Mucosa of stomach (tissue), 1 donor: ENCODE data around the gene MYO1F.

Source experiments
- H3K27me3 ChIP-seq: one replicate; pipeline ENCODE4 v1.7.0; 2013; ENCODE audit warnings: mild to moderate bottlenecking, low read length; ENCODE audit not compliant: control insufficient read depth, insufficient read depth
- H3K36me3 ChIP-seq: one replicate; pipeline ENCODE4 v1.7.0; 2013; ENCODE audit warnings: low read length; ENCODE audit not compliant: control insufficient read depth, insufficient read depth
- H3K4me1 ChIP-seq: one replicate; pipeline ENCODE4 v1.7.0; 2013; ENCODE audit warnings: mild to moderate bottlenecking, low read length; ENCODE audit not compliant: control insufficient read depth, insufficient read depth
- H3K4me3 ChIP-seq: one replicate; pipeline ENCODE4 v1.7.0; 2013; ENCODE audit warnings: low read length
- H3K9ac ChIP-seq: one replicate; pipeline ENCODE4 v1.7.0; 2013; ENCODE audit warnings: mild to moderate bottlenecking, low read length, moderate library complexity
- H3K9me3 ChIP-seq: one replicate; pipeline ENCODE4 v1.7.0; 2013; ENCODE audit warnings: mild to moderate bottlenecking, low read length, moderate library complexity; ENCODE audit not compliant: control insufficient read depth
- donor health status: Pancreatic carcinoma.

Gene MYO1F

DNA sequence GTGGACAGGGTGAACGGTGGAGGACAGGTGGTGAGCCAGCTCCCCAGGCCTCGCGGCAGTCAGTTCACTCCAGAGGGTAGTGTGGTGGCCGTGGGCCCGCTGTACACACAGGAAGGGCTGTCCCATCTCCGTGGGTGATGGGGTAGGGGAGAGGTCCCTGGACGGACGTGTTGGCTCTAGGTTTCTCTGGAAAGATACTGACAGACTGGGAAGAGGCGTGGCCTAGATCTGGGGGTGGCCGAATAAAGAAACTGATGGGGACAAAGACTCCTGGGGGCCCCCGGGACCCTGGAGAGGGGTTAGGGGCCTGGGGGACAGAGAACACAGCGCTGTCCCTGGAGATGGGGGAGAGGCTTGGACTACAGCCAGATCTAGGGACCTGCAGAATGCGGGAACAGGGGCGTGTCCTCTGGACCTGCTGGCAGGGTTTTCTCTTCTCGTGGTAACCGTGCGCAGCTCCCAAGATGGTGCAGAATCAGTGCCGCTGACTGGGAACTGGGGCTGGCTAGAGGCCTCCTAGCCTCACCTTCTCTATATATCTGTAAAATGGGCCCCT lies 70.8 kb downstream of the MYO1F start:
- Histone ChIP-seq H3K27me3 (no peaks in the 10 kb centered on the region), H3K4me3 (peak overlapping the region; percentile 36), H3K9ac (peak overlapping the region; percentile 25), H3K36me3 (no peaks in the 10 kb centered on the region), H3K9me3 (no peaks in the 10 kb centered on the region), H3K4me1 (peaks cover 13% of the 10 kb centered on the region)

DNA sequence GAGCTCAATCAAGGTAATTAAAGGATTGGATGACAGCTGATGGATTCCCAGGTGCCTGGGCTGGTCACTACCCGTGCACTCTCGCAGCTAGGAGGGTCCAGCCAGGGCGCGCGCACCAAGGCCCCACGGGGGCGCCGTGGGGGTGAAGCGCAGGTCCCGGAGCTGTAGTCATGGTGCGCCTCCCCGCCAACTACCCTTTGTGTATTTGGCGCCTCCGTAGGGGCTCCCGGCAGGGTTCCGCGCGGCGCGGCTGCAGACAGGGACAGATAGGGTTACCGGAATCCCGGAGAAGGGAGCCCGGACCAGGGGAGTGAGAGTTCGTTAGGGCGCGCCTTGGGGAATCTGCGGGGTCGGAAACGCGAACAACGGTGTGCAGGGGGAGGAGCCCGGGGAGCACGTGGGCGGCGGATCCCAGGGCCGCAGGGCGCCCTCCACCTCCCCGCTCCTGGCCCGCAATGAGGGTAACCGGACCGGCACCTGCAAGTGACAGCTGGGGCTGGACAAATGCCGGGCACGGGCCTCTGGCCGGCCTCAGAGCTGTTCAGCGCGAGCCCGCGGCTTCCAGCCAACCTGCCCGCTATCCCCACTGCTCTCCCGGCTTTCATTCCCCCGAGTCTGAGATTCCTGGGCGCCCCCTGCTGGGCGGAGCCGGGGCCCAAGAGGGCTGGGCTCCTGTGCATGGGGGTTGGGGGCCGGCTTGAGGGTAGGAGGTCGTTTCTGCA lies 71.4 kb downstream of the MYO1F start:
- no peaks in the 10 kb centered on the region for H3K27me3 ChIP-seq
- H3K9ac ChIP-seq: peak overlapping the region; percentile 25
- H3K36me3 ChIP-seq: no peaks in the 10 kb centered on the region
- H3K4me3 ChIP-seq: peak overlapping the region; percentile 36
- H3K4me1 ChIP-seq: peaks cover 13% of the 10 kb centered on the region
- no peaks in the 10 kb centered on the region for H3K9me3 ChIP-seq

DNA sequence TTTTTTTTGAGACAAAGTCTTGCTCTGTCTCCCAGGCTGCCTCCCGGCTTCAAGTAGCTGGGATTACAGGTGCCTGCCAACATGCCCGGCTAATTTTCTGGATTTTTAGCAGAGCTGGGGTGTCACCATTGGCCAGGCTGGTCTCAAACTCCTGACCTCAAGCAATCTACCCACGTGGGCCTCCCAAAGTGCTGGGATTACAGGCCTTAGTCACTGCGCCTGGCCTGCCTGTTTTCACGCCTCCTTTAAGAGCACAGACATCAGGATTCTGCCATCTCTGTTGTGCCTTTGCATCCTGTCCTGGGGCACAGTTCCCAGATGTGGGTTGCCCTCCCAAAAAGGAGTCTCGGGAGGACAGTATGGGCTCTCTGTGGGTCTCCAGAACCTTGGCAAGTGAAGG lies 72.3 kb downstream of the MYO1F start:
- no peak overlapping the region for H3K9ac ChIP-seq
- peaks cover 13% of the 10 kb centered on the region for H3K4me1 ChIP-seq
- no peak overlapping the region for H3K4me3 ChIP-seq

DNA sequence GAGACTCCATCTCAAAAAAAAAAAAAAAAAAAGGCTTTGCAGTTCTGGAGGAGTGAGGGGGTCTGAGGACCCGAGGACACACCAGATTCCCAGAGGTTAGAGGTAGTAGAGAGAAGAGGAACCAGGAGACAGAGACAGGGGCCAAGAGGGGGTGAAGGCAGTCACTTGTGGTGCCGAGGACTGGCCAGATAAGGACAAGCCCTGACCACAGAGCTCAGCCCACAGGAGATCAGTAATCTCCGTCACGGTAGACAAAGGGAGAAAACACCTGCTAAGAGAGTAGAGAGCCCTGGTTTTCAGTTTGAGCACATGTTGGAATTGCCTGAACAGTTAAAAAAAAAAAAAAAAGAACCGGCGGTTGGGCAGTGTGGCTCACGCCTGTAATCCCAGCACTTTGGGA lies 73.1 kb downstream of the MYO1F start:
- no peaks in the 10 kb centered on the region for H3K9me3 ChIP-seq
- H3K36me3 ChIP-seq: no peaks in the 10 kb centered on the region
- peaks cover 13% of the 10 kb centered on the region for H3K4me1 ChIP-seq
- no peaks in the 10 kb centered on the region for H3K27me3 ChIP-seq
- no peak overlapping the region for H3K4me3 ChIP-seq
- H3K9ac ChIP-seq: no peak overlapping the region

More for the DNA sequence above, 72.3 kb downstream of the MYO1F start:
- Histone ChIP-seq H3K27me3 (no peaks in the 10 kb centered on the region), H3K36me3 (no peaks in the 10 kb centered on the region), H3K9me3 (no peaks in the 10 kb centered on the region)

DNA sequence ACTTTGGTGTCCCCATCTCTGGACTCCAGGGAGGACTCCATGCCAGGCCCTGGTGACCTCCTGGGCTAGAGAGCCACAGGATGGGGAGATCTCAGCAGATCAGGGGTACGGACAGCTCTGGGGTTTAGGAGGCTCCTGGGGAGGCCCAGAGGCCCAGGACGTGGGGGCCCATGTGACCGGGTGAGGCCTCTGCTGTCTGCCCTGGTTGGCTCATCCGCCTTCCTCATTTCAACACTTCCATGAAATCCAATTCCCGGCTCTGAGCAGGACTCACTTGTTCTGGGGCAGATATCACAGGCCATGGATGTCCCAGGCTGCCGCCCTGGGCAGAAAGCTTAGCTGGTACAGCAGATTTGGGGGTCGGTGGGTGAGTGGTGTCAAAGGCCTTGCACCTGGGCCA lies 73.7 kb downstream of the MYO1F start:
- Histone ChIP-seq H3K9me3 (no peaks in the 10 kb centered on the region), H3K4me1 (peaks cover 13% of the 10 kb centered on the region), H3K4me3 (no peak overlapping the region), H3K36me3 (no peaks in the 10 kb centered on the region), H3K9ac (no peak overlapping the region), H3K27me3 (no peaks in the 10 kb centered on the region)

DNA sequence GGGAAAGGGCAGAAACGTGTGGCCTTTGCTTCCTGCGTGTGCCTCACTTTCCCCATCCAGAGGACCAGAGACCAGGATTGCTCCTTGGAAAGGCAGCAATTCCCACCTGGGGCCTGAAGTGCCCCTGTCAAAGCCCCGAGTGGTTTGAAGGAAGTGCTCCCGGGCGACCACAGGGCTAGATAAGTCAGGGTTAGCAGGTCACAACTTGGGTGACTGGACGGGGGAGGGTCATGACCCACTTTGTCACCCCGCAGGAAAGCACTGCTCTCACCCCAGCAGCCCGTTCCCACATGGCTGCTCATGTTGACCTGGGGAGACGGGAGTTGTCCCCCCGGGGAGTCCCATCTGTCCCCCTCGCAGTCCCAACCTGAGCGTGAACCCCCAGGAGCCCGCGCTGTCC lies 75.3 kb downstream of the MYO1F start:
- Histone ChIP-seq H3K27me3 (no peaks in the 10 kb centered on the region), H3K4me3 (no peak overlapping the region), H3K9ac (no peak overlapping the region), H3K9me3 (no peaks in the 10 kb centered on the region), H3K4me1 (peaks cover 13% of the 10 kb centered on the region), H3K36me3 (no peaks in the 10 kb centered on the region)

DNA sequence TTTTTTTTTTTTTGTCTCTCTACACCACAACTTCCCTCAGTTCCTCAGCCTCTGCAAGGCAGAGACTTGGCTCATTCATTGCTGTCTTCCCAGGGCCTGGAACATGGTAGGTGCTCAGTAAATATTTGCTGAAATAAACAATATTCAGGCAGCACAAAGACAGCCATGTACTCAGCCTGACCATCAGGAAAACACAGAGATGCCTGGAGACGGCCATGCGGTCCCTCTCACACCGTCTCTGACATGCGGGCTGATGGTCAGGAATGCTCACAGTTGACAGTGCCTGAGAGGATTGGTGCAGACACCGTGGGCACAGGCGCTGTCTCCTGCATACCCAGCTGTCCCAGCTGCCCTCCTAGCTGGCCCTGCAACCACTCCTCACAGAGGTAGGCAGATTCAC lies 75.7 kb downstream of the MYO1F start:
- H3K9ac ChIP-seq: no peak overlapping the region
- H3K36me3 ChIP-seq: no peaks in the 10 kb centered on the region
- no peaks in the 10 kb centered on the region for H3K9me3 ChIP-seq
- H3K4me1 ChIP-seq: peaks cover 10% of the 10 kb centered on the region
- no peaks in the 10 kb centered on the region for H3K27me3 ChIP-seq
- H3K4me3 ChIP-seq: no peak overlapping the region

DNA sequence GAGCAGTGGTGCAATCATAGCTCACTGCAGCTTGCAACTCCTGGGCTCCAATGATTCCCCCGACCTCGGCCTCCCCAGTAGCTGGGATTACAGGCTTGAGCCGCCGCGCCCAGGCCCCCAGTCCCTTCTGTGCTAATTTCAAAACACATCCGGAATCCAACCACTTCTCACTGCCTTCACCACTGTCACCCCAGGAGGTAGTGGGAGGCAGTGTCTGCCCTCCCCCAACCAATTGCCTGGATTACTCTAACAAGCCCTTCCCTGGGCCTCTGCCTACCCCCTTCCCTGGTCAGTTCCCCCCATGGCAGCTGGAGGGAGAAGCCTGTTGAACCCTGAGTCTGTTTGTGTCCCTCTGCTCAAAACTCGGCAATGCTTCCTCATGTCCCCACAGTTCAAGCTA lies 77.1 kb downstream of the MYO1F start:
- no peaks in the 10 kb centered on the region for H3K4me1 ChIP-seq
- H3K4me3 ChIP-seq: no peak overlapping the region

DNA sequence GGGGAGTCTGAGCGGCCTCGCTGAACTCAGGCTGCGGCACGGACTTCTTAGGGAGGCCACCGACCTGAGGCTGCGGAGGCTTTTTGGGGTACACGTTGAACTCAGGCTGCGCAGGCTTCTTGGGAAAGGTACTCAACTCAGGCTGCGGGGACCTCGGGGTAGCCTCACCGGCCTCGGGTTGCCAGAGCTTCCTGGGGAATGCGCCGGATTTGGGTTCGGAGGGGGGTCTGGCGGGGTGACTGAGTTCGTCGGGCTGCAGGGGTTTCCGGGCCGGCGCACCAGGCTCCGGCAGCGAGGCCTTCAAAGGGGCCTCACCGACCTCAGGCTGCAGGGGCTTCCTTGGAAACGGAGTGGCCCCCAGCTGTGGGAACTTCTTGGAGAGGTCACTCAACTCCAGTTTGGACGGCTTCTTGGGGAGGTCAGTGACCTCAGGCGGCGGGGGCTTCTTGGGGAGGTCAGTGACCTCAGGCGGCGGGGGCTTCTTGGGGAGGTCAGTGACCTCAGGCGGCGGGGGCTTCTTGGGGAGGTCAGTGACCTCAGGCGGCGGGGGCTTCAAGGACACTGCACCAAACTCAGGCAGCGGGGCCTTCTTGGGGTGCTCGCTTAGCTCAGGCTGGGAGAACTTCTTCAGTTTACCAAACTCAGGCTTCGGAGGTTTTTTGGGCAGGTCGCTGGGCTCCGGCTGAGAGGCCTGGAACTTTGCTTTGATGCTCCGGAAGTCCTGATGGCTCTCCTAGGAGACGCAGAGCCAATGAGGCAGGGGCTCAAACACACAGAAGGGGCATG lies 78.0 kb downstream of the MYO1F start:
- Histone ChIP-seq H3K9ac (no peak overlapping the region), H3K27me3 (no peaks in the 10 kb centered on the region), H3K4me3 (no peak overlapping the region), H3K36me3 (no peaks in the 10 kb centered on the region), H3K4me1 (no peaks in the 10 kb centered on the region), H3K9me3 (no peaks in the 10 kb centered on the region)

More for the DNA sequence above, 77.1 kb downstream of the MYO1F start:
- Histone ChIP-seq H3K9ac (no peak overlapping the region), H3K9me3 (no peaks in the 10 kb centered on the region), H3K27me3 (no peaks in the 10 kb centered on the region), H3K36me3 (no peaks in the 10 kb centered on the region)

DNA sequence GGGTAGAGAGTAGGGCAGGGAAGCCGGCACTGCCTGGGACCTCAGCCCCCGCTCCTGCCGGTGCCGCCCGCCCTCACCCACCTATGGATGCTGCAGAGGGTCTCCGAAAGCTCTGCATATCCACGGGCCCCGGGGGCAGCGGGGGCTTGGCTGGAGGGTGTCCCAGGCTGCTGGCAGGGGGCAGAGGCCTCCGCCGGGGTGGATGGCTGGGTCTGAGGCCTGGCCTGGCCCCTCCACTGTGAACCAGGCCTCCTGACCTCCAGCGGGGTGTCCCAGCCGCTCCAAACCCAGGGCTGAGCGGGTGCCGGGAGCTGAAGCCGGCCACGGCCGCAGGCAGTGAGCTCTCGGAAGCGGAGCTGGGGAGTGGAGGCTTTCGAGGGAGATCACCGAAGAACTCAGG lies 78.9 kb downstream of the MYO1F start:
- Histone ChIP-seq H3K4me1 (no peaks in the 10 kb centered on the region), H3K9ac (no peak overlapping the region)

DNA sequence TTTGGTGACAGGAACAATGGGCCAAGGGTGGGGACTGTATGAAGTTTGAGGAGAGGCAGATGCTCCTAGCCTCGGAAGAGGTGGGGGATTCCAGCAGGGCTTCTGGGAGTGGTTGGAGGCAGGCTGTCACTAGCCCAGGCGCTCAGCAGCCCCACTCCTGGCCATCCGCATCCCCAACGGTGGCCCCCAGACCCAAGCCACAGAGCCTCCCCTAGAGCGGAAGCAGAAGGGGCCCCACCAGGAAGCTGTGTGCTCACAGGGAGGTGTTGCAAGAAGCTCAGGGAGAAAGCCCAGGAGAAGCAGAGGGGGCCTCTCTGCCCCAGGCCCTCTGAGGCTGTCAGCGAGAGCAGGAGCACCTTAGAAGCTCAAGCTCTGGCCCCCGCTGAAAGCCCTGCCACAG lies 83.1 kb downstream of the MYO1F start:
- Histone ChIP-seq H3K4me1 (no peaks in the 10 kb centered on the region), H3K9ac (no peak overlapping the region), H3K27me3 (no peaks in the 10 kb centered on the region), H3K4me3 (no peak overlapping the region), H3K36me3 (no peaks in the 10 kb centered on the region), H3K9me3 (no peaks in the 10 kb centered on the region)

More for the DNA sequence above, 78.9 kb downstream of the MYO1F start:
- H3K36me3 ChIP-seq: no peaks in the 10 kb centered on the region
- H3K4me3 ChIP-seq: no peak overlapping the region
- H3K27me3 ChIP-seq: no peaks in the 10 kb centered on the region
- H3K9me3 ChIP-seq: no peaks in the 10 kb centered on the region

DNA sequence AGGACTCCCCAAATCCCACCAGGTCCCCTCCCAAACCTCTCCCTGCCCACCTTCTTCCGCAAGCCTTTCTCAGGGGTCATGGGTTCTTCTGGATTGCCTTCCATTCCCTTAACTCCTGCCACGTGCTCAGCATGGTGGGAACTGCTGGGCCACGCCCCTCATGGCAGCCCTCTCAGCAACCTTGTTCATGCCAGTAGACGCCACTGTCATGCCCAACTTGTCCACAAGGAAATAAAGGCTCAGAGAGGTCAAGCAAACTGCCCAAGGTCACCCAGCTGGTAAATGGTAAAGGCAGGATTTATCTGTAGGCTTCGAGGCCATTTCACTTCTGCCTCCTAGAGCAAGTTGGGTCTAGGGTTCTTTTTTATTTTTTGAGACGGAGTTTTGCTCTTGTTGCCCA lies 85.7 kb downstream of the MYO1F start:
- H3K9ac ChIP-seq: no peak overlapping the region
- no peaks in the 10 kb centered on the region for H3K9me3 ChIP-seq
- no peaks in the 10 kb centered on the region for H3K4me1 ChIP-seq
- H3K27me3 ChIP-seq: no peaks in the 10 kb centered on the region
- H3K4me3 ChIP-seq: no peak overlapping the region
- no peaks in the 10 kb centered on the region for H3K36me3 ChIP-seq
